RWPE1 (cell line): ENCODE data around the gene ZGPAT.
"Not testable (repeated sequence)": the region's sequence is repeated elsewhere in the genome, so short reads cannot be mapped to it uniquely, and the experiment has no call there.

Experiments
- CTCF ChIA-PET: fragments of 350-600 bp; sonication (Branson Sonifier 250); formaldehyde crosslinking; extraction: SDS; loops from one replicate; lab custom pipeline; 2021; lab: Yijun Ruan, JAX
- POLR2A ChIA-PET: fragments of 400-600 bp; formaldehyde crosslinking; extraction: SDS; loops from one replicate; lab custom pipeline; 2020; ENCODE audit warnings: antibody characterized with exemption; ENCODE audit not compliant: low non-redundant PET; lab: Yijun Ruan, JAX
- DNase-seq: peaks from one replicate; pipeline ENCODE4 v3.0.0; 2012; ENCODE audit warnings: low spot score
- H3K27ac ChIP-seq: fragments of 450-650 bp; 2 replicates; pipeline ENCODE4 v1.5.1; 2017
- CTCF ChIP-seq: fragments of 450-650 bp; conservative IDR thresholded peaks from 2 replicates; pipeline ENCODE4 v1.5.1; 2017; ENCODE audit warnings: low read depth, mild to moderate bottlenecking

ZGPAT gene

GRCh38 chr20:63711085-63711645 is 3.3 kb downstream of the ZGPAT start:
- CTCF ChIA-PET = no interaction called here

GRCh38 chr20:63712191-63712590 is 4.4 kb downstream of the ZGPAT start:
- no peak for DNase-seq
- no peak overlapping the region for H3K27ac ChIP-seq
- no peak for TF ChIP-seq CTCF
- ChIA-PET POLR2A (interaction anchor here (0.6 kb wide), 1 partner anchor 240 kb away, joined by 5 read pairs; no protein-coding TSS in a partner anchor), CTCF (no interaction called here)

More at GRCh38 chr20:63711085-63711645, 3.3 kb downstream of the ZGPAT start:
- DNase-seq = no peak
- TF ChIP-seq CTCF = no peak
- 0 out of 2 replicates have a peak overlapping the region, but pooled peaks have one; percentile 0 for H3K27ac ChIP-seq
- POLR2A ChIA-PET = interaction anchor here (0.6 to 0.7 kb wide), 3 partner anchors 23 to 348 kb away, joined by 4 to 5 read pairs (median 4); no protein-coding TSS in a partner anchor

GRCh38 chr20:63714858-63715257 is 7.0 kb downstream of the ZGPAT start:
- ChIA-PET POLR2A (interaction anchor here (0.6 kb wide), 1 partner anchor 90 kb away, joined by 4 read pairs; no protein-coding TSS in a partner anchor), CTCF (interaction anchor here (0.5 to 0.6 kb wide), 2 partner anchors 11 to 61 kb away, joined by 3 to 7 read pairs; no protein-coding TSS in a partner anchor)
- DNase-seq = no peak
- no peak overlapping the region for H3K27ac ChIP-seq
- TF ChIP-seq CTCF = no peak

GRCh38 chr20:63718996-63719395 is 11.2 kb downstream of the ZGPAT start:
- CTCF ChIA-PET = interaction anchor here (0.6 to 0.8 kb wide), 3 partner anchors 23 to 250 kb away, joined by 3 to 5 read pairs (median 5); no protein-coding TSS in a partner anchor
- TF ChIP-seq CTCF = no peak
- H3K27ac ChIP-seq = no peak overlapping the region
- DNase-seq = no peak
- POLR2A ChIA-PET = no interaction called here

- DNase-seq, H3K27ac ChIP-seq: not testable (repeated sequence)
- CTCF ChIA-PET = interaction anchor here (0.7 to 1.2 kb wide), 2 partner anchors 15 kb away, joined by 3 to 5 read pairs; partner anchors contain the start of genes ARFRP1 and ZGPAT
- POLR2A ChIA-PET = interaction anchor here (0.7 kb wide), 1 partner anchor 36 kb away, joined by 6 read pairs; no protein-coding TSS in a partner anchor
Observed at GRCh38 chr20:63722967-63723622, 15.3 kb downstream of the ZGPAT start.

- DNase-seq, POLR2A ChIA-PET: not testable (repeated sequence)
- CTCF ChIA-PET = interaction anchor here (0.7 kb wide), 1 partner anchor 56 kb away, joined by 4 read pairs; no protein-coding TSS in a partner anchor
- peak overlapping the region; percentile 17 for H3K27ac ChIP-seq
Observed at GRCh38 chr20:63730189-63730733, 22.4 kb downstream of the ZGPAT start.

- no peak for DNase-seq
- POLR2A ChIA-PET = no interaction called here
- CTCF ChIA-PET = no interaction called here
- no peak overlapping the region for H3K27ac ChIP-seq
- TF ChIP-seq CTCF = no peak
Observed at GRCh38 chr20:63731410-63731809, 23.6 kb downstream of the ZGPAT start.
